ENCODE data around the gene OLFM1. TPM values are rescaled to one million over a fixed set of nuclear protein-coding genes. Genes with fewer than 3 reads are reported as not detected.

Gene OLFM1
- total RNA-seq, 1 donor from 2014 or later: 10.0 TPM

- peaks cover 34% of the 10 kb centered on the region for H3K27me3 ChIP-seq (ENCODE audit: low read depth)
- no peak for DNase-seq
- H3K36me3 ChIP-seq: no peaks in the 10 kb centered on the region
- H3K4me3 ChIP-seq: no peak overlapping the region
- no peaks in the 10 kb centered on the region for H3K4me1 ChIP-seq
- no peak overlapping the region for H3K27ac ChIP-seq (replicated peaks)
- intact Hi-C loops (cut with micrococcal nuclease): no loop called here
- TF ChIP-seq CTCF (IDR thresholded peaks at IDR 0.05; ENCODE audit: borderline replicate concordance): no peak
- H3K9me3 ChIP-seq (replicated peaks): peaks cover 5% of the 10 kb centered on the region
These were observed 36.3 kb downstream of the OLFM1 start for GRCh38 chr9:135123773-135124134.

GRCh38 chr9:135126451-135127187 lies 39.2 kb downstream of the OLFM1 start:
- DNase-seq: no peak
- Histone ChIP-seq H3K27ac (replicated peaks) (no peak overlapping the region), H3K4me1 (no peaks in the 10 kb centered on the region), H3K27me3 (ENCODE audit: low read depth) (peaks cover 61% of the 10 kb centered on the region), H3K4me3 (no peak overlapping the region), H3K36me3 (no peaks in the 10 kb centered on the region), H3K9me3 (replicated peaks) (no peaks in the 10 kb centered on the region)
- no peak for TF ChIP-seq CTCF (IDR thresholded peaks at IDR 0.05; ENCODE audit: borderline replicate concordance)
- intact Hi-C loops (cut with micrococcal nuclease): no loop called here

- H3K36me3 ChIP-seq: no peaks in the 10 kb centered on the region
- H3K4me3 ChIP-seq: no peak overlapping the region
- no peaks in the 10 kb centered on the region for H3K4me1 ChIP-seq
- no peak for DNase-seq
- H3K27ac ChIP-seq (replicated peaks): no peak overlapping the region
- intact Hi-C loops (cut with micrococcal nuclease): no loop called here
- H3K27me3 ChIP-seq (ENCODE audit: low read depth): peaks cover 74% of the 10 kb centered on the region
- H3K9me3 ChIP-seq (replicated peaks): no peaks in the 10 kb centered on the region
- TF ChIP-seq CTCF (IDR thresholded peaks at IDR 0.05; ENCODE audit: borderline replicate concordance): no peak
These were observed 40.5 kb downstream of the OLFM1 start for GRCh38 chr9:135127718-135128670.

GRCh38 chr9:135129137-135129695 lies 41.7 kb downstream of the OLFM1 start:
- H3K27ac ChIP-seq (replicated peaks): no peak overlapping the region
- no peaks in the 10 kb centered on the region for H3K9me3 ChIP-seq (replicated peaks)
- H3K36me3 ChIP-seq: no peaks in the 10 kb centered on the region
- no peak for DNase-seq
- H3K4me3 ChIP-seq: no peak overlapping the region
- peaks cover 87% of the 10 kb centered on the region for H3K27me3 ChIP-seq (ENCODE audit: low read depth)
- intact Hi-C loops (cut with micrococcal nuclease): no loop called here
- no peaks in the 10 kb centered on the region for H3K4me1 ChIP-seq
- TF ChIP-seq CTCF (IDR thresholded peaks at IDR 0.05; ENCODE audit: borderline replicate concordance): no peak

- H3K27me3 ChIP-seq (ENCODE audit: low read depth): peaks cover 94% of the 10 kb centered on the region
These were observed 42.9 kb downstream of the OLFM1 start for GRCh38 chr9:135130207-135130976.

More at GRCh38 chr9:135130207-135130976, 42.9 kb downstream of the OLFM1 start:
- DNase-seq: no peak
- Histone ChIP-seq H3K9me3 (replicated peaks) (peaks cover 6% of the 10 kb centered on the region), H3K27ac (replicated peaks) (no peak overlapping the region), H3K36me3 (no peaks in the 10 kb centered on the region), H3K4me3 (no peak overlapping the region), H3K4me1 (no peaks in the 10 kb centered on the region)
- intact Hi-C loops (cut with micrococcal nuclease): no loop called here
- no peak for TF ChIP-seq CTCF (IDR thresholded peaks at IDR 0.05; ENCODE audit: borderline replicate concordance)

All from left ventricle myocardium inferior (tissue), 1 donor.